ENCODE measurements around the gene GAREM1. TPM values are rescaled to one million over a fixed set of nuclear protein-coding genes. Genes with fewer than 3 reads are reported as not detected.

GAREM1 gene
- total RNA-seq, 1 experiment from 2014 or later: 1.8 TPM

GRCh38 chr18:32290810-32291209, 179.9 kb downstream of the GAREM1 start:
- H3K9me2 ChIP-seq (replicated peaks; ENCODE audit: low read length): no peaks in the 10 kb centered on the region
- no peaks in the 10 kb centered on the region for H3K27me3 ChIP-seq (ENCODE audit: low read length)
- no peak overlapping the region for H3K4me3 ChIP-seq (ENCODE audit: low read length)
- no peak overlapping the region for H2AFZ ChIP-seq (ENCODE audit: low read length)
- TF ChIP-seq EZH2phosphoT487 (IDR thresholded peaks at IDR 0.05; ENCODE audit: borderline replicate concordance, low read length): no peak
- no peak for TF ChIP-seq CTCF (conservative IDR thresholded peaks at IDR 0.05; ENCODE audit: low read depth, low read length)
- no peak for TF ChIP-seq EZH2 (IDR thresholded peaks at IDR 0.05; ENCODE audit: low read length, unreplicated experiment)
- POLR2A ChIA-PET (ENCODE audit: unreplicated experiment): no interaction called here
- H3K4me2 ChIP-seq (ENCODE audit: low read length): no peak overlapping the region
- no peaks in the 10 kb centered on the region for H3K79me2 ChIP-seq (ENCODE audit: low read length)
- CTCF ChIA-PET: no interaction called here
- no peaks in the 10 kb centered on the region for H3K9me3 ChIP-seq (ENCODE audit: low read length)
- H4K20me1 ChIP-seq (ENCODE audit: low read length): no peaks in the 10 kb centered on the region
- no peak overlapping the region for H3K9ac ChIP-seq (ENCODE audit: low read length)
- intact Hi-C loops (cut with micrococcal nuclease): no loop called here
- ATAC-seq: no peak
- BruUV-seq (replicated peaks): no TSS peak
- no peaks in the 10 kb centered on the region for H3K4me1 ChIP-seq (ENCODE audit: insufficient read depth, low read length)
- DNase-seq: no peak
- no peaks in the 10 kb centered on the region for H3F3A ChIP-seq (ENCODE audit: low read length, unreplicated experiment)
- no peaks in the 10 kb centered on the region for H3K36me3 ChIP-seq (ENCODE audit: low read depth, low read length)
- H3K27ac ChIP-seq (ENCODE audit: low read length): no peak overlapping the region

GRCh38 chr18:32289483-32290075, 181.1 kb downstream of the GAREM1 start:
- H3K27ac ChIP-seq (ENCODE audit: low read length): no peak overlapping the region
- no peaks in the 10 kb centered on the region for H3K9me3 ChIP-seq (ENCODE audit: low read length)
- no peaks in the 10 kb centered on the region for H3K79me2 ChIP-seq (ENCODE audit: low read length)
- no peak overlapping the region for H3K9ac ChIP-seq (ENCODE audit: low read length)
- no peak overlapping the region for H3K4me2 ChIP-seq (ENCODE audit: low read length)
- BruUV-seq (replicated peaks): no TSS peak
- H2AFZ ChIP-seq (ENCODE audit: low read length): no peak overlapping the region
- H3K36me3 ChIP-seq (ENCODE audit: low read depth, low read length): no peaks in the 10 kb centered on the region
- no peaks in the 10 kb centered on the region for H3K4me1 ChIP-seq (ENCODE audit: insufficient read depth, low read length)
- H3K9me2 ChIP-seq (replicated peaks; ENCODE audit: low read length): no peaks in the 10 kb centered on the region
- H4K20me1 ChIP-seq (ENCODE audit: low read length): no peaks in the 10 kb centered on the region
- CTCF ChIA-PET: interaction anchor here (0.5 to 1.6 kb wide), 4 partner anchors 19 to 181 kb away, joined by 3 to 29 read pairs (median 4); partner anchors contain the start of gene GAREM1
- POLR2A ChIA-PET (ENCODE audit: unreplicated experiment): no interaction called here
- no peak overlapping the region for H3K4me3 ChIP-seq (ENCODE audit: low read length)
- TF ChIP-seq CTCF (conservative IDR thresholded peaks at IDR 0.05; ENCODE audit: low read depth, low read length): peak; percentile 59
- no peak for TF ChIP-seq EZH2 (IDR thresholded peaks at IDR 0.05; ENCODE audit: low read length, unreplicated experiment)
- TF ChIP-seq EZH2phosphoT487 (IDR thresholded peaks at IDR 0.05; ENCODE audit: borderline replicate concordance, low read length): no peak
- peak; percentile 56 for DNase-seq
- intact Hi-C loops (cut with micrococcal nuclease): no loop called here
- ATAC-seq: peak; percentile 73
- H3F3A ChIP-seq (ENCODE audit: low read length, unreplicated experiment): no peaks in the 10 kb centered on the region
- no peaks in the 10 kb centered on the region for H3K27me3 ChIP-seq (ENCODE audit: low read length)

- BruUV-seq (replicated peaks): no TSS peak
- Histone ChIP-seq H2AFZ (ENCODE audit: low read length) (no peak overlapping the region), H3K9me3 (ENCODE audit: low read length) (no peaks in the 10 kb centered on the region), H3K79me2 (ENCODE audit: low read length) (no peaks in the 10 kb centered on the region), H3K36me3 (ENCODE audit: low read depth, low read length) (no peaks in the 10 kb centered on the region), H3K4me2 (ENCODE audit: low read length) (no peak overlapping the region), H3K9me2 (replicated peaks; ENCODE audit: low read length) (no peaks in the 10 kb centered on the region), H3K27ac (ENCODE audit: low read length) (no peak overlapping the region), H3F3A (ENCODE audit: low read length, unreplicated experiment) (no peaks in the 10 kb centered on the region), H3K4me1 (ENCODE audit: insufficient read depth, low read length) (no peaks in the 10 kb centered on the region), H3K4me3 (ENCODE audit: low read length) (no peak overlapping the region), H3K27me3 (ENCODE audit: low read length) (no peaks in the 10 kb centered on the region), H4K20me1 (ENCODE audit: low read length) (no peaks in the 10 kb centered on the region), H3K9ac (ENCODE audit: low read length) (no peak overlapping the region)
- ATAC-seq (no peak), DNase-seq (no peak)
- ChIA-PET POLR2A (ENCODE audit: unreplicated experiment) (no interaction called here), CTCF (no interaction called here)
- intact Hi-C loops (cut with micrococcal nuclease): no loop called here
- TF ChIP-seq EZH2phosphoT487 (IDR thresholded peaks at IDR 0.05; ENCODE audit: borderline replicate concordance, low read length) (no peak), CTCF (conservative IDR thresholded peaks at IDR 0.05; ENCODE audit: low read depth, low read length) (no peak), EZH2 (IDR thresholded peaks at IDR 0.05; ENCODE audit: low read length, unreplicated experiment) (no peak)
Measured at GRCh38 chr18:32287873-32288272, 182.8 kb downstream of the GAREM1 start.
